Ramos (cell line): Measurements from ENCODE around the gene ZNF689.

ENCODE experiments used
- in situ Hi-C: fragments of 300-500 bp; cut with MboI; formaldehyde crosslinking; loops from one replicate; pipeline ENCODE4 v1.14.3; 2022; ENCODE audit warnings: low sequenced_read_pairs; ENCODE audit not compliant: unreplicated experiment

ZNF689 gene

DNA sequence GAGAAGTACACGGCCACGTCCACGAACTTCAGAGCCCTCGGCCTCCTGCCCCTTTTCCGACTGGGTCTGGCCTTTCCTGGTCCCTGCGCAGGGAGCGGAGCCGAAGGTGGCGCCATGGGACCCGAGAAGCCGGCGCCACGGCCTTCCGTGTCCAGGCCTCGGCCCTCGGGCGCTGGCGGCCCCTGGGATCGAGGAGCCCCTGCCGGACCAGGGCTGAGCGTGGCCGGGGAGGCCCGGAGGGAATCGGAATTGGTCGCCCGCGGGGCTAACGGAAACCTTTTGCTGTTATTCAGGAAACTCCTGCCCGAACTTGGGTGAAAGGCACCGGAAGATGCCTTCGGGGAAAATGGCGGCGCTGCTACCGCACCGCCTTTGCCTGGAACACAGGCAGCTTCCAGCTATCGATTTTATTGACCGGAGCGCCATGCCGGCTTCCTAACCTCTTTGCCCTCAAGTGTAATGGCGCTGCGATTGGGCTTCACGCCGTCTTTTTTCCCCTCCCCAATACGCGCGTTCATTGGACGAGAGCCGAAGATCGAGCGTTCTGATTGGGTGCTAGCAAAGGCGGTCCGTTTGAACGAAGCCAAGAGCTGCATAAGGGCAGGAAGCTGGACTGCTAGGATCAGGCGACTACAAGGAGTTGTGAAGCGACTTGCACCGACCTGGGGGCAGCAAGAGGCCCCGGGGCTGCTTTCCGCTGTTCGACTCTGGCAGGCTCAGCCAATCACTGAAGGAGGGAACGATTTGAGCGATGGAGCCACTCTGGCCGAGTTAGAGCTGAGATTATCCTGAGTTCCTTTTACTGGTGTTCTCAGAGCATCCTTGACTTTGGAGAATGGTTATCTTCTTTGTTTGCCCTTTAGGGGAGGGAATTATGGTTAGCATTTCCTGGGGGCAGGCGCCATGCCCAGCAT lies at the start of gene ZNF689:
ZNF689 (minus strand) TSS at position 464 of the 914 bp plus-strand sequence; CDS start at position 116, 348 bp downstream.
- in situ Hi-C loops, result loop anchor here (5.0 to 10.0 kb wide), 3 partner anchors 65 to 515 kb away; partner anchors contain the start of genes TBX6 and YPEL3

DNA sequence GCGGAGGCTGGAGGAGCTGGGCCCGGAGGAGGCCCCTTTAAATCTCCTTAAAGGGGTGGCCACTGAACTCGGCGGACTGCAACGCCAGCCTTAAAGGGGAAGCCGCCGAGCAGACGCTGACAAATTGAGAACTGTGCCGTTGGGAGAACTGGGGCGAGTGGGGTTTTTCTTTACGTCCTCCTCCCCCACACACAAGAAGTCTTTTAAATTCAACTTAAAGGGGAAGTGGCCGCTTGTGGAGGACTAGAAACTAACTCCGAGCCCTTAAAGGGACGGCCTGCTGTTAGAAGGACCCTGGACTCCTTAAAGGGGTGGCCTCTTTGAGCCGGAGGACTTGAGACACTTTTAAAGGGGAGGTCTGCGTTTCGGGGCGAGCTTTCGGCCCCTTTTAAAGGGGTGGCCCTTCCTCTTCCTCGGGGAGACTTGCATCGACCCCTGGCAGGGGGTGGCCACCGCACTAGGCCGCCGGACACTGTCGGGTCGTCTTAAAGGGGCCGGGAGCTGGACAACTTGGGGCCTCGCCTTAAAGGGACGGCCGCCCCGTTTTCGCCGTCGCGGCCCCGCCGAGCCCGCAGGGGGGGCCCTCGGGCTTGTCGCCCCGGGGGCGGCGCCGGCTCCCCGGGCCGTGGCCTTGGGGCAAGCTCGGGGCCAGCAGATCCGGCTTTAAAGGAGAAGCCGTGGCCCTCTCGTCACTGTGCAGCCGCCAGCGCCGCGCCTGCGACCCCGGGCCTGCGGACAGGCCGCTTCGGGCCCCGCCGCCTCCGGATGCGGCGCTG lies 48.7 kb upstream of the ZNF689 start:
- in situ Hi-C loops, result loop anchor here (10.0 kb wide), 1 partner anchor 266 kb away; the partner anchor contains the start of gene FBXL19

DNA sequence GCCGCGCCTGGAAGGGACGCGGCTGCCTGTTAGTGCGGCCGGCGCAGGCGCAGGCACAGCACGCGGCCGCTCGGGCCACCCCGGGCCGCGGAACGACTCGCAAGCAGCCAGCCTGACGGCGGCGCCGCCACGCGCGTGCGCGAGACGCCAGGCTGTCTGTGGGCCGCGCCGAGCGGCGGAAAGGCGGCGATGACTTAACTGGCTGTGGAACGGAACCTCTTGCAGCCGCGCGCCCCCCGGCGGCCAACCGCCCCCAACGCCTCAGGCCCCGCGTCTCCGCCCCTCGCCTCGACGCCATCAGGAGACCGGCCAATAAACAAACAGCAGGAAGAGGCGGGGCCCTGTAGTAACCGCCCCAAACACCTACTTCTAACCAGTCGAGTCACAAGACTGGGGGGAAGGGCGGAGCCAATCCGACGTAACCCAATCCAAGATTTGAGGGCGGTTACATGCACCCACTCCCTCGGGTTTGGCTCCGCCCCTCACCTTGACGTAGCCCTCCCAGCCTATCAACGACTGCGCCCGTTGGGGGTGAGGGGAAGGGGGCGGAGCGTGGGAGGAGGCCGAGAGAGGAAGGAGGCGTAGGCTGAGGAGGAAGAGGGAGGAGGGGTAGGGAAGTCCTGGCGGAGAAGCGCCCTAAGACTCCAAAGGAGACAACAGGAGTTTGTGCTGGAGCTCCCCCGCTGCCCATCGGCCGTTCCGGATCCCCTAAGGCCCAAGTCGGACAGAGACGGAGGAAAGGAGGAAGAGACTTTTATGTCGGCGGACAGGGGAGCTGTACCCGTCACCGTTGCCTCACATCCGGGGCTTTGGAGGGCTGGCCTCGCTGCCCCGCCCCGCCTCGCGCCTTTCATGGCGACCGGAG lies 47.9 kb upstream of the ZNF689 start, which contains the start of gene FBRS:
FBRS (plus strand) TSS at position 566 of the 865 bp plus-strand sequence. CDS start 1,088 bp downstream, outside the sequence.
- in situ Hi-C loops, result loop anchor here (10.0 kb wide), 1 partner anchor 267 kb away; the partner anchor contains the start of gene FBXL19

DNA sequence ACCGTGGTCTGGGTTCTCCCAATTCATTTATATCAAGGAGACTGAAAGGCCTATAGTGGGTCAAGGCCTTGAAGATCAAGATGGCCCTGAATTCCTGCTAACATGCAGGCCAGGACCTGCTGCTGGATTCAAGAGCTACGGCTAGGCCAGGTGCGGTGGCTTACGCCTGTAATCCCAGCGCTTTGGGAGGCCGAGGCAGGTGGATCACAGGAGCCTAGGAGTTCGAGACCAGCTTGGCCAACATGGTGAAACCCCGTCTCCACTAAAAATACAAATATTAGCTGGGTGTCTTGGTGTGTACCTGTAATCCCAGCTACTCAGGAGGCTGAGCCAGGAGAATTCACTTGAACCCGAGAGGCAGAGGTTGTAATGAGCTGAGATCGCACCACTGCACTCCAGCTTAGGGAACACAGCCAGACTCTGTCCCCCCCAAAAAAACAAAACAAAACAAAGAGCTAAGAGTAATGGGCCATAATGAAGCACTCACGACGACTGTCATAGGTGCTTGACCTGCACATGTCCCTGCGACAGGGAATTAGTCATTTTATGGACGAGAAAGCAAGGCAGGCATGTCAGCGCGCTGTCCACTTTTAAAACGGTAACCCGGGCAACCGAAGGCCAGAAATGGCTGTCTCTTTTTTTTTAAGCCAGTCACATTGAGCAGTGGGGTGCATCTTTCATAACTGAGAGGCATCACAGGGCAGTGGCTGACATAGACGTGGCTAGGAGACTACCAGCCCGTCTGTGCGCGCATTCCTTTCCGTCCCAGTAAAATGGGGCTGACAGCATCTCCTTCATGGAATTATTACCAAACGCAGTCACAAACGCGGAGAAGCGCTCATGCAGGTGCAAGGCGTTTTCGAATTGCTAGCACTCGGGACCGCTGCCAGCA lies 47.0 kb upstream of the ZNF689 start:
- in situ Hi-C loops, result loop anchor here (10.0 kb wide), 1 partner anchor 268 kb away; the partner anchor contains the start of gene FBXL19

DNA sequence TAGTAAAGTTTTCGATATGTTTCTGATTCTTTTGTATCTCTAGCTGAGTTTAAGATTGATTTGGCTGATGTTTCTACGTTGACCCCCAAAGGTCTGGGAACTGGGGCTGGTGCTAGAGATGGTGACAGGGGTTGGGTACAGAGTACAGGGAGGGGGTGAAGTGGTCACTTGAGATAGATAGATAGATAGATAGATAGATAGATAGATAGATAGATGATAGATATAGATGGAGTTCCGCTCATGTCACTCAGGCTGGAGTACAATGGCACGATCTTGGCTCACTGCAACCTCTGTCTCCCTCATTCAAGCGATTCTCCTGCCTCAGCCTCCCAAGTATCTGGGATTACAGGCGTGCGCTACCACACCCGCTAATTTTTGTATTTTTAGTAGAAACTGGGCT lies 46.2 kb upstream of the ZNF689 start:
- in situ Hi-C loops, result loop anchor here (10.0 kb wide), 1 partner anchor 268 kb away; the partner anchor contains the start of gene FBXL19

DNA sequence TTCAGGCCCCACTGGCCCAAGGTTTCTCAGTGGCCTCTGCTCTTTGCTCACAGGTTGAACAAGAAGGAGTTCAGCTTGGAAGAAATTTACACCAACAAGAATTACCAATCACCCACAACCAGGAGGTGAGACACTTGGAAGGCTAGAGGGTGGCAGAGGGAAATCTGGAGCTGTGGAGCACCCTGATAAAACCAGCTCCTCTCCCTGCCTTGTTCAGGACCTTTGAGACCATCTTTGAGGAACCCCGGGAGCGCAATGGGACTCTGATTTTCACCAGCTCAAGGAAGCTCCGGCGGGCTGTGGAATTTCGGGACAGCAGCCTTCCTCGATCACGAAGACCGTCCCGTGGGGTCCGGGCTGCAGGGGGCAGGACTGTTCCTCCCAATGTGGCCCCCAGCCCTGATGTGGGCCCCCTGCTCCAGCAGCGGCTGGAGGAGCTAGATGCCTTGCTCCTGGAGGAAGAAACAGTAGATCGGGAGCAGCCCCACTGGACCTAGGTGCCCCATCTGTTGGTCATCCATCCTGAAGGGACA lies 45.7 kb upstream of the ZNF689 start:
- in situ Hi-C loops, result loop anchor here (10.0 kb wide), 1 partner anchor 269 kb away; the partner anchor contains the start of gene FBXL19

DNA sequence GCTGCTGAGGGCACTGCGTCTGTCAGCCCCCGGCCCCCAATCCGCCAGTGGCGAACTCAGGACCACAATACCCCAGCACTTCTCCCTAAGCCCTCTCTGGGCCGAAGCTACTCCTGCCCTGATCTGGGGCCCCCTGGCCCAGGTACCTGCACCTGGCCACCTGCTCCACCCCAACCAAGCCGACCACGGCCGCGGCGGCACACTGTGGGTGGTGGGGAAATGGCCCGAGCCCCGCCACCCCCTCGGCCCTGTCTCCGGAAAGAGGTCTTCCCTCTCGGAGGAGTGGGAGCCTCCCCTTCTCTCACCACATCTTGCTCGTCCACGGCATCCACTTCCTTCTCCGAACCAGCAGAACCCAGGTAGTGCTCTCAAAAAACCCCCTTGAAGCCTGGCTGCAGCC lies 44.7 kb upstream of the ZNF689 start:
- in situ Hi-C loops, result loop anchor here (10.0 kb wide), 1 partner anchor 270 kb away; the partner anchor contains the start of gene FBXL19

DNA sequence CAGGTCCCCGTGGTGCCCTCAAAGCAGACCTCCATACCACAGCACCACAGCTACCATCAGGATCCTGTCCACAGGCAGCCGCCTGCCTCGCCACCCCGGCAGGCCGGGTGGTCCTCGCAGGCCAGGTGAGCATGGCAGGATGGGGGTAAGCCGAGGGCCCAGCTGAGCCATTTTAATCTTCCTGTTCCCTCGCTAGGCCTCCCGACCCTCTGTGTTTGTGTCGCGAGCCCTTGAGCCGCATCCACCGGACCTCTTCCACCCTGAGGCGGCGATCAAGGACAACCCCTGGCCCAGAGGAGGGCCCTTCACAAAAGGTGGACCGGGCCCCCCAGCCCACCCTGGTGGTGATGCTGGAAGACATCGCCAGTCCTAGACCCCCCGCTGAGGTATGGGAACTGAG lies 42.5 kb upstream of the ZNF689 start:
- in situ Hi-C loops, result loop anchor here (10.0 kb wide), 1 partner anchor 272 kb away; the partner anchor contains the start of gene FBXL19

DNA sequence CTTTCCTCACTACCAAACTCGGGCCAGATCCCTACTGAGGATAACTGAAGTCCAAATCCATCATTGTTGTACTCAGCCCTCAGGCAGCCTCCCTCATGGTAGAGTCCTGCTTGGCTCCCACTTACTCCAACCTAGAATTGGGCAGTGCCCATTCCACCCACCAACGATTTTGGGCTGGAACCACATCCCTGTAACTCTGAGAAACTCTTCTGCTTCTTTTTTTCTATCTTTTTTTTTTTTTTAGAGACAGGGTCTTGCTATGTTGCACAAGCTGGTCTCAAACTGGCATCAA lies 41.8 kb upstream of the ZNF689 start:
- in situ Hi-C loops, result loop anchor here (10.0 kb wide), 1 partner anchor 273 kb away; the partner anchor contains the start of gene FBXL19

DNA sequence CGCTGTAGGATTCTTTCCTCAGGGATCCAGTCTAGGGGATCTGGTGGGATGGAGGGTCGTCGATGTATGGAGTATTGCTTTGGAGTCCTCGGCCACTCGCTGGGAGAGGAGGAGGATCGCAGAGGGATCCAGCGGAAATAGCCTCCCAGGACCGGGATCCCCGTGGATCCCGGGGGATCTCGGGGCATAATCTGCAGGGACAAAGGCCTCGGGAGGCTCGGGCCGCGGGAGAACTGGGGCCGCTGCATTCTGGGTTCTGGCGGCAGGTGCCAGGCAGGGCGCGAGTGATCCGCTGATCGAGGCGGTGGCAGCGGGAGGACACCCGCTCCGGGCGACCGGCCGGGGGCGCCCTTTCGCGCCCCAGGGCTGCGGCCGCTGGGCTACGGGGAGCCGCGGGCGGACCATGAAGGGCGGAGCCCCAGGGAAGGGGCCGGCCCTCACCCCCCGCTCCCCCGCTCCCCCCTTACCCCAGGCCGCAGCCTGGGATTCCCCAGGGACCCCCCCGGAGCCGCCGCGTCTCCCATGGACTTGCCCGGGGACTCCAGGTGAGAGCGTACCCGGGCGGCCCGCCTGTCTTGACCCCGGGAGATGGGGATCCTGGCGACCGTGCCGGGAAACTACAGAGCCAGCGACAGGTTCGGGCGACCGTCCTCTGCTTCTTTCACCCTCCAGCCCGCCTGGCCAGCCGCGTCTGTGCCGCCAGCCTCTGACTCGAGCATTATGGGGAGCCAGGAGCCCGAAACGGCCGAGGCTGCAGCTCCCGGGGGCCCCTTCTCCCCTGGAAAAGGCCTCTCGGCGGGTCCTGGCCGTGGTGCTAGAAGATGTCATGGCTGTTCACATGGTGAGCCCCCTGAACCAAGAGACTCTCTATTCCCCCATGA lies 41.2 kb upstream of the ZNF689 start:
- in situ Hi-C loops, result loop anchor here (10.0 kb wide), 1 partner anchor 273 kb away; the partner anchor contains the start of gene FBXL19

DNA sequence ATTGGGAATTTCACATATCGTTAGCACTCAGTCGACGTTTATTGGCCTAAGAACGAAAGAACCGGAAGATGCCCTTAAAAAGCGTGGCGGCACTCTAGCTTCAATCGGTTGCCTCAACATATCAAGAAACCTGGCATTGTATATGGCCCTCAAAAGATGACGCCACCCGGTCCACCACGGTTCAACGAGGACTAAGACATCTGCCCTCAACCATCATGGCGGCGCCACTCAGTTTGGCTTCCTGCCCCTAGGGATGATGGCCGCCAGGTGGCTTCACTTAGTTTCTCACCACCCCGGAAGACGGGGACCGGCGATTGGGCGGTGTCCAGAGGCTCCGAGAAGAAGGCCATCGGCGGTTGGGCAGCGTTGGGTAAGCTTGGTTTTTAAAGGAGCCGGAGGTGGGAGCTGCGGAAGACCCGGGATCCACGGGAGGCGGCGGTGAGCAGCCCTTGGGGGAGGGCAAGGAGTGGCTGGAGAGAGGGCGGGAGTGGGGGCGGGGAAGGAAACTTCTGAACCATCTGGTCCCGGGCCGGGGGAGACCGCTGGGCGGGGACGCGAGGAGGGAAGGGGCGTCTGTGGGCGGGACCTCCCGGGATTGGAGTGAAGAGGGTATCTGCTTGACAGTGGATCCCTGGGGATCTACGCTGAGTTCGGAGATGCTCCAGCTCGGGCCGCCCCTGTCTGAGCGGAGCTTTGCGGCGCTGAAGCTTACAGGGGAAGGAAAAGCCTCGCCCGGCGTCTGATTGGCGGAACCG lies 40.4 kb upstream of the ZNF689 start, which contains the start of gene PRR14:
PRR14 (plus strand) TSS at position 592 of the 755 bp plus-strand sequence. CDS start 686 bp downstream, outside the sequence.
- in situ Hi-C loops, result loop anchor here (10.0 kb wide), 1 partner anchor 274 kb away; the partner anchor contains the start of gene FBXL19

DNA sequence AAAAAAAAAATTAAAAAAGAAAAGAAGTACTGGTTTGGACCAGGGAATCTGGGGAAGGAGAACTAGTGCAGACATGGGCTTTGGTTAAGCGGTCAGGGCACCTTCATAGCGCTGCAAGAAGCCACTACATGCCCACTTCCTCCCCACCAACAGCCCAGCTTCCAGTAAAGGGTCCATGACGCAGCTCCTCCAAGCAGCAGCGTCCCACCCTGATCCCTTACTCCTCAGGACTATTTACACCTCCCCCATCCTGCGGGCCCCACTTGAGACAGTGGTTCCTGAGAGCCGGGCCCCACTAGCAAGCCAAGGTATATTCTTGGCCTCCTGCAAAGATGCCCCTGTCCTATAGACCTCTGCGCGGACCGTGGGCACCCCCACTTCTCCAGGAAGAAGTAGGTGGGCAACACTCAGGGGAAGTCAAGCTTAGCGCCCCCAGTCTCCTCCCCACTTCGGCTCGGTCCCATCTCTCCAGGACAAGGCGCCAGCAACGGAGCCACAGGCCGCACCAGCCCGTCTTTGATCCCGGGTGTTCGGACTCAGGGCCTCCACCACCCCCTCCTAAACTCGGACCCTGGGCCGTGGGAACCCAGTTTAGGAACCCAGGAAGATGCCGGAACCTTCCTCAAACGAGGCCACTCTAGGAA lies 39.7 kb upstream of the ZNF689 start:
- in situ Hi-C loops, result loop anchor here (10.0 kb wide), 1 partner anchor 275 kb away; the partner anchor contains the start of gene FBXL19

DNA sequence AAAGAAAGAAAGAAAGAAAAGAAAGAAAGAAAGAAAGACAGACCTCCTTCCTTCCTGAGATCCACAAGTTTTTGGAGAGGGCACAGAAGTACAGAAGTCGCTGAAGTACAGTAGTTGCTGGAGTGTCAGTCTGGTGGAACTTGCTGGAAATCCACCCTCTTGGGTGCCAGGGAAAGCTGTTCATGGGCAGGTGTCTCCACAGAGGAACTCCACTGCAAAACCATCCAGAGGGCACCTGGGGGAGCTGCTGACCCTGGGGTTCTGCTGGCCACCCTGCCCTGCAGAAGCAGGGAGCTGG lies 37.0 kb upstream of the ZNF689 start:
- in situ Hi-C loops, result no loop called here

DNA sequence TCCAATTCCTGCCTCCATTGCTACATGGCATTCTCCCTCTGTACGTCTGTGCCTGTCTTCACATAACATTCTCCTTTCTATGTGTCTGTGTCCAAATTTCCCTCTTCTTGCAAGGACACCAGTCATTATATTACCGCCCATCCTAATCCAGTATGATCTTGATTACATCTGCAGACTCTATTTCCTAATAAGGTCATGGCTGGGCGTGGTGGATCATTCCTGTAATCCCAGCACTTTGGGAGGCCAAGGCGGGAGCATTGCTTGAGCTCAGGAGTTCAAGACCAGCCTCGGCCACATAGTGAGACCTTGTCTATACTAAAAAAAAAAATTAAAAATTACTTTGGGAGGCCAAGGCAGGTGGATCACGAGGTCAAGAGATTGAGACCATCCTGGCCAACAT lies 35.5 kb upstream of the ZNF689 start:
- in situ Hi-C loops, result no loop called here

DNA sequence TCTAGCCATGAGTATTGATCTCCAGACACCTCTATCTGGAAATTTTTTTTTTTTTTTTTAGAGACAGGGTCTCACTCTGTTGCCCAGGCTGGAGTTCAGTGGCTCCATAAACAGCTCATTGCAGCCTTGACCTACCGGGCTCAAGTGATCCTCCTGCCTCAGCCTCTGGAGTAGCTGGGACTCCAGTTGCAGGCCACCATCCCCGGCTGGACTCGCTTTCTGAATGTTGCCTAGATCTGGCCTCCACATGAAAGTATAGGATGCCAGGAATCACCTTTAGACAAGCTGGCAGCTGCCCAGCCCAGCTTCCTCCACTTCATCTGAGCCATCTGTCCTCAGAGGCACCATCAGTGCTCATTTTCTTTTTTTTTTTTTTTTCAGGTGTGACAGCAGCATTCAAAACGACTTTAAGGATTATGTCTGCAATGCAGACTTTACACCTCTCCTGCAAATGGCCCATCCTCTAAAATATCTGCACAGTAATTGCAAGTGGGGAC lies 34.2 kb upstream of the ZNF689 start:
- in situ Hi-C loops, result no loop called here
